H1 (cell line): Measurements from ENCODE around the gene PWP2. TPM values are rescaled to one million over a fixed set of nuclear protein-coding genes. Genes with fewer than 3 reads are reported as not detected.

Source experiments
- KDM1A ChIP-seq: fragments of 200-600, 300-600 bp; sonication (generic); IDR thresholded peaks from 2 replicates; pipeline ENCODE4 v1.7.1; 2016; ENCODE audit warnings: mild to moderate bottlenecking, low read length, borderline replicate concordance
- RBBP5 ChIP-seq: IDR thresholded peaks from 2 replicates; pipeline ENCODE4 v1.7.1; 2012; ENCODE audit warnings: low read depth, mild to moderate bottlenecking, inconsistent platforms, low read length, moderate library complexity, borderline replicate concordance
- SIN3A ChIP-seq, 2 experiments: IDR thresholded peaks in 1 of 2; conservative IDR thresholded peaks in 1 of 2; 2 replicates each; pipeline ENCODE4 v1.6.1; 2011 to 2012; ENCODE audit warnings: low read length in 2 of 2, improper control_type of control experiment in 1 of 2, low read depth in 1 of 2, mild to moderate bottlenecking in 1 of 2
- polyA plus RNA-seq, 7 experiments: library from polyadenylated mRNA; depleted of rRNA in 3 of 7; stranded (reverse) in 5 of 7; unstranded in 2 of 7; fragments of >200 nt in 5 of 7; fragments of 200-250 nt in 2 of 7; gene quantifications; 1 replicate in 5 of 7; 2 replicates in 1 of 7; 4 replicates in 1 of 7; pipeline versions ENCODE4 v1.2.1 to v1.2.3, GENCODE V29; 2011 to 2013; ENCODE audit warnings: missing spikeins in 2 of 7, mixed read lengths in 2 of 7
- total RNA-seq: library from RNA; stranded (reverse); fragmentation: NEBNext Ultra II Directional; extraction: Animal tissue kit (Norgen Biotek cat#: 25700); gene quantifications from 2 replicates; pipeline ENCODE4 v1.2.1, GENCODE V29; 2021

Gene PWP2
- total and polyA plus RNA-seq, 2 of the 8 experiments (the other 6 are each of a cell fraction or from before 2014, with no cell fraction given): 4.4 to 6.7 TPM

- TF ChIP-seq SIN3A (conservative IDR thresholded peaks at IDR 0.05 in 1 of 2, IDR thresholded peaks at IDR 0.05 in 1 of 2; ENCODE audit: low read depth in 1 of 2, low read length in 2 of 2) (no peak), RBBP5 (no peak), KDM1A (no peak)
Observed at GRCh38 chr21:44066116-44066515, 41.1 kb upstream of the PWP2 start (continued).
